ENCODE results near the gene ABHD17C.

The ABHD17C gene

GRCh38 chr15:80662757-80663553 is 32.2 kb upstream of the ABHD17C start:
- TF ChIP-seq, protein P1, sequence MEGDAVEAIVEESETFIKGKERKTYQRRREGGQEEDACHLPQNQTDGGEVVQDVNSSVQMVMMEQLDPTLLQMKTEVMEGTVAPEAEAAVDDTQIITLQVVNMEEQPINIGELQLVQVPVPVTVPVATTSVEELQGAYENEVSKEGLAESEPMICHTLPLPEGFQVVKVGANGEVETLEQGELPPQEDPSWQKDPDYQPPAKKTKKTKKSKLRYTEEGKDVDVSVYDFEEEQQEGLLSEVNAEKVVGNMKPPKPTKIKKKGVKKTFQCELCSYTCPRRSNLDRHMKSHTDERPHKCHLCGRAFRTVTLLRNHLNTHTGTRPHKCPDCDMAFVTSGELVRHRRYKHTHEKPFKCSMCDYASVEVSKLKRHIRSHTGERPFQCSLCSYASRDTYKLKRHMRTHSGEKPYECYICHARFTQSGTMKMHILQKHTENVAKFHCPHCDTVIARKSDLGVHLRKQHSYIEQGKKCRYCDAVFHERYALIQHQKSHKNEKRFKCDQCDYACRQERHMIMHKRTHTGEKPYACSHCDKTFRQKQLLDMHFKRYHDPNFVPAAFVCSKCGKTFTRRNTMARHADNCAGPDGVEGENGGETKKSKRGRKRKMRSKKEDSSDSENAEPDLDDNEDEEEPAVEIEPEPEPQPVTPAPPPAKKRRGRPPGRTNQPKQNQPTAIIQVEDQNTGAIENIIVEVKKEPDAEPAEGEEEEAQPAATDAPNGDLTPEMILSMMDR (IDR thresholded peaks at IDR 0.05; ENCODE audit: control insufficient read depth, extremely low read depth, insufficient read depth), result no peak
- no peak for DNase-seq (ENCODE audit: low read depth)
- no peak overlapping the region for H3K4me3 ChIP-seq (ENCODE audit: low read depth, low read length)

GRCh38 chr15:80665151-80665550 is 30.0 kb upstream of the ABHD17C start:
- TF ChIP-seq, protein P1 (IDR thresholded peaks at IDR 0.05; ENCODE audit: control insufficient read depth, extremely low read depth, insufficient read depth), result no peak
- DNase-seq (ENCODE audit: low read depth), result no peak

GRCh38 chr15:80667936-80668335 is 27.2 kb upstream of the ABHD17C start:
- H3K4me3 ChIP-seq (ENCODE audit: low read depth, low read length), result no peak overlapping the region
- TF ChIP-seq, protein P1 (IDR thresholded peaks at IDR 0.05; ENCODE audit: control insufficient read depth, extremely low read depth, insufficient read depth), result no peak
- no peak for DNase-seq (ENCODE audit: low read depth)

More at GRCh38 chr15:80665151-80665550, 30.0 kb upstream of the ABHD17C start:
- H3K4me3 ChIP-seq (ENCODE audit: low read depth, low read length), result no peak overlapping the region

GRCh38 chr15:80668546-80669236 is 26.4 kb upstream of the ABHD17C start:
- no peak overlapping the region for H3K4me3 ChIP-seq (ENCODE audit: low read depth, low read length)
- TF ChIP-seq, protein P1 (IDR thresholded peaks at IDR 0.05; ENCODE audit: control insufficient read depth, extremely low read depth, insufficient read depth), result no peak
- DNase-seq (ENCODE audit: low read depth), result no peak

GRCh38 chr15:80669663-80670273 is 25.3 kb upstream of the ABHD17C start:
- no peak overlapping the region for H3K4me3 ChIP-seq (ENCODE audit: low read depth, low read length)
- TF ChIP-seq, protein P1 (IDR thresholded peaks at IDR 0.05; ENCODE audit: control insufficient read depth, extremely low read depth, insufficient read depth), result no peak
- DNase-seq (ENCODE audit: low read depth), result no peak

GRCh38 chr15:80673561-80674244 is 21.4 kb upstream of the ABHD17C start:
- H3K4me3 ChIP-seq (ENCODE audit: low read depth, low read length), result no peak overlapping the region
- no peak for DNase-seq (ENCODE audit: low read depth)
- TF ChIP-seq, protein P1 (IDR thresholded peaks at IDR 0.05; ENCODE audit: control insufficient read depth, extremely low read depth, insufficient read depth), result no peak

Data from LNCaP clone FGC (cell line).